Left hindlimb (tissue), 1 donor: ENCODE results near the gene NCEH1.
"Not testable (repeated sequence)": the region's sequence is repeated elsewhere in the genome, so short reads cannot be mapped to it uniquely, and the experiment has no call there.

ENCODE experiments used
- DNase-seq: peaks from one replicate; pipeline ENCODE4 v3.0.0-alpha.2; 2018

Gene NCEH1

DNA sequence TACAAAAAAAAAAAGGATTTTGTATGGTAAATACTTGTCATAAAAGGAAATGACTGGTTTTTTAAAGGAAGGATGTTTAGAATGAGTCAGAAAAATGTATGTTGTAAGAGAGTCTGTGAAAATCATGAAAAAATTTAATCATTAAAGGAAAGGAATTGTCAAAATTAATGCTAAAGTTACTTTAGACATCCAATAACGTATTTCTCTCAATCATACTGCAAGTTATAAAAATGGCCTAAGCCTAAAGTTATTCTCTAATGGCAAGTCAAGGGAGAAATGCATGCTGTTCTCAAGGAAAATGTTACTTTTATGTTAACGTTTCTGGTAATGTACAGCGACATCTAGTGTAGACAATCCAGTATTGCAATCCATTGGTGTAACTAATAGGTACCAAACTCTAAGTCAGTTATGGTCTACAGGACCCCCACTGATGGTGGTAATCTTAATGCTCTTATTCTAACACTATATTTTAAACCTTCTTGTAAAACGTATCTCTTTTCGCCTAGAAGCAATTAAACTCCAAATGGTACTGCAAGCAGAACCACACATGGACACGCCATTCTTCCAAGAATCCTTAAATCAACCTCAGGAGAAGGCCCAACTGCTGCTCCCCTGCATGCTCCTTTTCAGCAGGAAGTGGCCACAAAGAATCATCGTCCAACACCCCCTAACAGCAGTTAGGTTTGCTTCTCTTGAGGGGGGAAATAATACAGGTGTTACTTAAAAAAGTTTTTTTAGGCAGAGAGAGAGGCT, 35.2 kb downstream of the NCEH1 start:
- DNase-seq: no peak

- no peak for DNase-seq
These were observed 37.6 kb downstream of the NCEH1 start for GRCh38 chr3:172673210-172673679.

DNA sequence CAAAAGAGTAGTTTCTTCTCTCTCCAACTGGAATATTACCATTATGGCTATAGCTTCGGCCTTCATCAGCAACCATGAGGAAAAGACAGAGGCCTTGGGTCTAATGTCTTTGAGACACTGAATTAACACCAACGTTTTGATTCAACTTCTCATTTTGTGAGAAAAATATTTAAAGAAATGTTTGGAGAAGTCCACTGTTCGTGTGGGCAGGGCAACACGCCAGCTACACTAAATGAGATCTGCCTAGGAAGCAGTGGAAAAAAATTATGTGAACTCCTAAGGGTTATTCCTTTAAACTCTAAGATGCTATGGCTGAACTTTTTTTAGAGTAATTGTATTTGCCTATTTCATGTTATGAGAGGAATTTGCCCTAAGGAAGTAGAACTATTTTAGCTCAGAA, 41.8 kb downstream of the NCEH1 start:
- no peak for DNase-seq

DNA sequence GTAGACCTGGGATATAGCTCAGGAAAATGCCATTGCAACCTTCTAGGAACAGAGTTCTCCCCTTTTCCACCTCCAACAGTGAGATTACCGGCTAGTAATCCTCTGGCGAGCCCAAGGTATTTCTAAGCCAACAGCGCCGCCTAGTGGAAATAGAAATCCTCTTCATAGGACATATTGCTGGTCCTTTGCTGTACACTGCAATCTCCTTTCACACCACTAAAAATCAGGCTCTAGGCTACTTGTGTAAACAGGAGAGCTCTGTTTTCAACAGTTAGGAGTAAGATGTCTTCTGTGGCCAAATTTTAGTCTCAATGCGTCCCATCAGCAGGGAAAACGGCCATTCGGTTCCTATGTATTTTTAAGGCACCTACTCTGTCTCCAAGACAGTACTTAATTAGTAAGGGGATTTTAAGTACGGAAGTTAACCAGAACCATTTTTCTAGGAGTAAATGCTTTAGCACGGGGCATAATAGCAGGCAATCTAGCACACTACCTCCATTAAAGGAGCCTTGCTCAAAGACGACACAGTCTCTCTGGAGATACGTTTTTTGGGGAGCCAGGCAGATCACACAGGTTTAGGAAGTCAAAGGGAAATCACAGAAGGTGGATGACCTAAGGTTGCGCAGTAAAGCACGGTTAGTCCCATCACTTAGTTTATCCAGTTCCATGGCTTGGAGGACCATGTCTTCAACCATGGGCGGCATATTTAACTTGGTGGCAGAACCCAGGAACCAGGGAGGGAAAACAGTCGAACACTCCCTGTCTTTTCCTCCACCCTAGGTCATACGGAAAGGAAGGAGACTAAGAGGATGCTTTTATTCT, 43.8 kb downstream of the NCEH1 start:
- peak; percentile 71 for DNase-seq

DNA sequence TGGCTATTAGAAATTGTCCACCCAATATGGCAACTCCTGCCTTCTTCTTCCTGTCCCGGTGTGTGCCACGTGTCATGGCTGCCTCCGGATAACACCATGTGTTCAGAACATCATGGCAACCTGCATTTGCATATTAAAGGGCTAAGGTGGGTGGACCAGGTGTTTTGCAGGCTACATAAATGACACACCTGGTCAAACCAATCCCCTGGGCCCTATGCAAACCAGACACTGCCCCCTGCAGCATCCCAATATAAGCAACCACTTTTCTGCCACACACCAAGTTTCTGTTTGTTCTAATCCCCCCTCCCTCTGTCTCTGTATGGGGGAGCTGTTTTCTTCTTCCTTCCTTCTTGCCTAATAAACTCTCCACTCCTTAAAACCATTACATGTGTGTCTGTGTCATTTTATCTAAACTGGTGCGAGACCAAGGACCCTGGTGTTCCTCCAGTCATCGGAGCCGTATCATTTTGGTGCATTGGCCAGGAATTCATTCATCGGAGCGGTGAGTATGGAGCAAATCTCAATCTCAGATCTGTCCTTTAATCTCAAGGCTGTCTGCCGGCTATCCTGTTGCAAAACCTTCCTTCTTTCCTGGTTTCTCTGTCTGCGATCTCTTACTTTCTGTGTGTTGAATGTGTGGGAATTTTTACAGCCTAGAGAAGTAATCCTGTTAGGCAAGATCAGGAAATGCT, 44.5 kb downstream of the NCEH1 start:
- DNase-seq: no peak

GRCh38 chr3:172665510-172665909, 45.4 kb downstream of the NCEH1 start:
- not testable (repeated sequence) for DNase-seq

- DNase-seq: not testable (repeated sequence)
These were observed 50.4 kb downstream of the NCEH1 start for GRCh38 chr3:172660421-172660820.

- no peak for DNase-seq
These were observed 51.4 kb downstream of the NCEH1 start for GRCh38 chr3:172659246-172660002.

DNA sequence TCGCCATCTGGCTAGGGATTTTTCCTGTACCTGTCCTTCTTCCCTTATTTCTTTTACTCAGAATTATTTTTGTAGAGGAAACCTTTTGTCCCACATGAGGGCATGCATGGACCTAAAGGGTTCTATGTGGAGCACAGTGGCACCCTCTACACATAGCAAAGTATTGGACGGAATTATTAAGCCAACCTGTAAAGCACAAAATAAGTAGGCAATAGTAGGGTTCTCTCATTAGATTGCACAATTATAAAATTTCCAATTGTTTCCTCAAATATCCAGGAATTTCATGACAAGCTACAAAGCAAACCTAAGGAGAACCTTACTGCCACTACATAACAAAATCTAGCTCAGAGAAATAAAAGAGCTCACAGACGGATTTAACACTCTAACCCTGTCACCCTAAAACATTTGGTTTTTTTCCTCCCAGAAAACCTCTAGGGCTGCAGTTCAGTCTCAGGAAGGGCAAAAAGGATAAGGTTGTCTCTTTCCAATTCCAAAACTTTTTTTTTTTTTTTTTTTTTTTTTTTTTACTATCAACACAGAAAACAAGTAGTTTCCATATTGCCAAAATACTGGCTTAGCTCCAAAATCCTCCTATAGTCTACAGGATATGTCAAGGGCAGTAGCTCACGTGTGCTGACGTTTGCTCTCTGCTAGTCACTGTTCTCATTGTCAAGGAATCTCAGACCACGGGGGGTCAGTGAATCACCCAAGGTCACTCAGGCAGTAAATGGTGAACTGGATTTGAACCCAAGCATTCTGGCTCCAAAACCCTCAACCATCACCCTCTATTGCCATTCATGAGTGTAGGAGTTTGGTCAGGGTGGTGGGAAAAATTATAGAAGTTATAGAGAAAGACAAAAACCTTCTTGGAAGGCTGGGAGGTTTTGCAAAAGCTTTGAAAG, 52.3 kb downstream of the NCEH1 start:
- DNase-seq: no peak

DNA sequence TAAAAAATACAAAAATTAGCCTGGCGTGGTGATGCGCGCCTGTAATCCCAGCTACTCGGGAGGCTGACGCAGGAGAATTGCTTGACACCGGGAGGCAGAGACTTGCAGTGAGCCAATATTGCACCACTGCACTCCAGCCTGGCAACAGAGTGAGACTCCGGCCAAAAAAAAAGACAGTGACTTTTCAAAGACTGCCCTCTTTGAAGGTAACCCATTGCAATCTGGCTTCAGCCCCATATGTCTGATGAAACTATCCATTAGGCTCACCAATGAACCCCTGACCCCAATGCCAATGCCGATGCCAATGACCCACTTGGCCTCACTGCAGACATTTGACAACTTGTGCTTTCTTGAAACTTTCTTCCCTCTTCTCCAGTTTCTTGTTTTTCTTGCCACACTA, 54.3 kb downstream of the NCEH1 start:
- DNase-seq: no peak

DNA sequence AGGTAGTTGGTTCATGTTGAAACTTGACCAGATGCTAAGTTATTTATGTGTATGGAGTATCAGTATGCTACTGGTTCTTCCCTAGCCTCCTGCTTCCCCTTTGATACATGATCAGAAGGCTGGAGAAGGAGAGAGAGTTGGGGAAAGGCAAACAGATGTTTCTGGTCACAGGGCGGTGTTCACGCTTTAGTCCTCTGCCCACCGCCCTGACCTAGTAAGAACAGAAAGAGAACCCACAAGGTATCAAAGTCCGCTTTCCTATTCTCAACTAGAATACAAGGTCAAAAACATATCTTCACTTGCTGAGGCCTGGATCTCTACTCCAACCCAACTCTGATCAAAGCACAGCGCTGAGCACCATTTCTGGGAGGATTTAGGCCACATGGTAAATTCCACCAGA, 55.5 kb downstream of the NCEH1 start:
- DNase-seq: no peak

GRCh38 chr3:172654470-172654869, 56.4 kb downstream of the NCEH1 start:
- DNase-seq: no peak

- DNase-seq: no peak
These were observed 57.8 kb downstream of the NCEH1 start for GRCh38 chr3:172653004-172653572.

GRCh38 chr3:172651936-172652625, 58.8 kb downstream of the NCEH1 start:
- DNase-seq: no peak

DNA sequence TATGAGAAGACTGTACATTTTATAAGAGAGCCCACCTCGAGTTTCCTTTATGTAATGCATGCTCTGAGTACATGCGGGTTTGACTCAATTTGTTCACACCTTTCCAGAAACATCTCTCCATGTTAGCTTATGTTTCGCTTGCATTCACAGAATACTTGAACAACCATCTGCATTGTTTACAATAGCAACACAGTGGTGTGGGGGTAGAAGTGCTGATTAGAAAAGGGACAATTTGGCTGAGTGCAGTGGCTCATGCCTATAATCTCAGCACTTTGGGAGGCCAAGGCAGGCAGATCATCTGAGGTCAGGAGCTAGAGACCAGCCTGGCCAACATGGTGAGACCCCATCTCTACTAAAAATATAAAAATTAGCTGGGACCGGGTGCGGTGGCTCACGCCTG, 60.9 kb downstream of the NCEH1 start:
- no peak for DNase-seq

GRCh38 chr3:172648747-172649146, 62.1 kb downstream of the NCEH1 start:
- DNase-seq: no peak

- no peak for DNase-seq
These were observed 63.0 kb downstream of the NCEH1 start for GRCh38 chr3:172647823-172648222.

DNA sequence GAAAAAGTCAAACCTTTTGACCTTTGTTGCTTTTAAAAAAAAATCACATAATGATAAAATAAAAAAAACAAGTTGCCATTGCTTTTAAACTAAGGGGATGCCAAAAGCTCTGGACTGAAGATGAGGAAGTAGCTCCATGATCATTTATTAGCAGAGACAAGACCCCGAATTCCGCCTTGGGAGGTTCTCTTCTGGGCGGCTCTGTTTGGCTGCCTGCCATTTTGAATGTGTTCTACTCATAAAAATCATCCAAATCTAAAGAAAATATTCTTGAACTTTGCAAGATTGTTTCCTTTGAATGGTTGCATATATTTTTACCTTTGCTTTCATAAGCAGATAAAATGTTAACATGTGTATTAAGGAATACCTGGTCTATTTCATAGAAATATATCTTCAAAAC, 63.8 kb downstream of the NCEH1 start:
- DNase-seq: no peak

DNA sequence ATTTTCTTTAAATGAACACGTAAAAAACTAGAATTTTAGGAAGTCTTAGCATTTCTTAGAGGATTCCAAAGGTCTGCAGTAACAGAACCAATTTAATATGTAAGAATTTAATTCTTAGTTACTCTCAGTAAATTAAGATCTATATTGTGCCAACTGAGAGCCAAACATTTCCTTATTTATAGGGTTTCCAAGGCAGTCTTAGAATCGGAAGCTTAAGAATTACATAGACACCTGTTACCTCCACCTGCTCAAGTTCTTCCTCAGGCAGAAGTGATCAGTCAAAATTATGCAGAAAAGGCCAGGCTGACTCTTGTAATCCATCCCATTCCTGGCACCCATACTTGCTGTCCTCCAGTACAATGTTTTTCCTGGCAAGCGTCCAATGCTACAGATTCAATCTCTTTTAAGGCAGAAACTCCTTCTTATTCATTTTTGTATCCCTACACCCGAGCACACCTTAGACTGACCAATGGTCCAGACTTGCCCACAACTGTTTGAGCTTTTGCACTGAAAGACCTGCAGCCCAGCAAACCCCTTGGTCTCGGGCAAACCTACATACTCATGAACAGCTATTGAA, 64.3 kb downstream of the NCEH1 start:
- DNase-seq: no peak

DNA sequence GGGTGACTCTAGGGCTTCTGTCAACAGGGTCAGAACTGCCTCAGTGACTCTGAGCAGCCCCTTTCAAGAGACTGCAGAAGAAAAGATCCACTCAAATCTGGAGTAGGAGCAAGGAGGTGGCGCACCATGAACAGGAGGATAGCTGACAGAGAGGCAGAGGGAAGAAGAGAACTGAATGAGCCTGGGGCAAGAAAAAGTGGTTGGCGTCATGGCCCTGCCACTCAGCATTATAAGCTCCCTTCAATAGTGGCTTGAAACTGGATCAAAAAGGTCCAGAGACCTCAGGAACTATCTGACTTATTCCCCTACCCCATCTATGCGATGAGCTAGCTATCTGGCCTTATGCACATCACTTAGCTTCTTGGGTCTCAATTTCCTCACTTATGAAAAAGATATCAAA, 66.6 kb downstream of the NCEH1 start:
- no peak for DNase-seq
